Measurements from ENCODE around the gene OSBPL10.

OSBPL10 gene

GRCh38 chr3:31616711-31617110, 364.4 kb downstream of the OSBPL10 start:
- Histone ChIP-seq H3K36me3 (ENCODE audit: control insufficient read depth, insufficient read depth, low read length) (no peaks in the 10 kb centered on the region), H3K4me1 (ENCODE audit: control insufficient read depth, insufficient read depth, low read length) (no peaks in the 10 kb centered on the region), H3K27me3 (ENCODE audit: control insufficient read depth, insufficient read depth, low read length) (no peaks in the 10 kb centered on the region), H3K27ac (ENCODE audit: low read length) (no peak overlapping the region), H3K4me3 (ENCODE audit: low read length) (no peak overlapping the region), H3K9me3 (ENCODE audit: control insufficient read depth, insufficient read depth, low read length) (no peaks in the 10 kb centered on the region)
- no CpG with 5 or more reads among the region's 2 CpGs for WGBS (ENCODE audit: insufficient coverage, insufficient read length)
- no peak for DNase-seq (ENCODE audit: low read depth, low spot score)

GRCh38 chr3:31615071-31615875, 365.8 kb downstream of the OSBPL10 start:
- H3K27ac ChIP-seq (ENCODE audit: low read length), result no peak overlapping the region
- H3K4me3 ChIP-seq (ENCODE audit: low read length), result no peak overlapping the region
- H3K36me3 ChIP-seq (ENCODE audit: control insufficient read depth, insufficient read depth, low read length), result no peaks in the 10 kb centered on the region
- WGBS (ENCODE audit: insufficient coverage, insufficient read length), result no CpG with 5 or more reads among the region's 4 CpGs
- no peaks in the 10 kb centered on the region for H3K9me3 ChIP-seq (ENCODE audit: control insufficient read depth, insufficient read depth, low read length)
- H3K27me3 ChIP-seq (ENCODE audit: control insufficient read depth, insufficient read depth, low read length), result no peaks in the 10 kb centered on the region
- DNase-seq (ENCODE audit: low read depth, low spot score), result no peak
- H3K4me1 ChIP-seq (ENCODE audit: control insufficient read depth, insufficient read depth, low read length), result no peaks in the 10 kb centered on the region

GRCh38 chr3:31614162-31614921, 366.7 kb downstream of the OSBPL10 start:
- no CpG with 5 or more reads among the region's 5 CpGs for WGBS (ENCODE audit: insufficient coverage, insufficient read length)
- no peaks in the 10 kb centered on the region for H3K9me3 ChIP-seq (ENCODE audit: control insufficient read depth, insufficient read depth, low read length)

GRCh38 chr3:31613654-31614053, 367.4 kb downstream of the OSBPL10 start:
- H3K36me3 ChIP-seq (ENCODE audit: control insufficient read depth, insufficient read depth, low read length), result no peaks in the 10 kb centered on the region
- no peak overlapping the region for H3K4me3 ChIP-seq (ENCODE audit: low read length)
- H3K4me1 ChIP-seq (ENCODE audit: control insufficient read depth, insufficient read depth, low read length), result no peaks in the 10 kb centered on the region
- H3K9me3 ChIP-seq (ENCODE audit: control insufficient read depth, insufficient read depth, low read length), result no peaks in the 10 kb centered on the region
- H3K27ac ChIP-seq (ENCODE audit: low read length), result no peak overlapping the region
- H3K27me3 ChIP-seq (ENCODE audit: control insufficient read depth, insufficient read depth, low read length), result no peaks in the 10 kb centered on the region
- 100% methylated on average over 1 of the region's 4 CpGs for WGBS (ENCODE audit: insufficient coverage, insufficient read length)
- DNase-seq (ENCODE audit: low read depth, low spot score), result no peak

More at GRCh38 chr3:31614162-31614921, 366.7 kb downstream of the OSBPL10 start:
- Histone ChIP-seq H3K4me1 (ENCODE audit: control insufficient read depth, insufficient read depth, low read length) (no peaks in the 10 kb centered on the region), H3K36me3 (ENCODE audit: control insufficient read depth, insufficient read depth, low read length) (no peaks in the 10 kb centered on the region), H3K27ac (ENCODE audit: low read length) (no peak overlapping the region), H3K27me3 (ENCODE audit: control insufficient read depth, insufficient read depth, low read length) (no peaks in the 10 kb centered on the region), H3K4me3 (ENCODE audit: low read length) (no peak overlapping the region)
- no peak for DNase-seq (ENCODE audit: low read depth, low spot score)

- Histone ChIP-seq H3K4me3 (ENCODE audit: low read length) (no peak overlapping the region), H3K27me3 (ENCODE audit: control insufficient read depth, insufficient read depth, low read length) (no peaks in the 10 kb centered on the region), H3K9me3 (ENCODE audit: control insufficient read depth, insufficient read depth, low read length) (no peaks in the 10 kb centered on the region), H3K4me1 (ENCODE audit: control insufficient read depth, insufficient read depth, low read length) (no peaks in the 10 kb centered on the region), H3K36me3 (ENCODE audit: control insufficient read depth, insufficient read depth, low read length) (no peaks in the 10 kb centered on the region), H3K27ac (ENCODE audit: low read length) (no peak overlapping the region)
- DNase-seq (ENCODE audit: low read depth, low spot score), result no peak
- no CpG with 5 or more reads among the region's 1 CpG for WGBS (ENCODE audit: insufficient coverage, insufficient read length)
Observed at GRCh38 chr3:31613177-31613576, 367.9 kb downstream of the OSBPL10 start.

Data from iPS DF 6.9 (cell line).